Left lung (tissue), 10 donors: ENCODE data around the gene MIAT. TPM values are rescaled to one million over a fixed set of nuclear protein-coding genes. Genes with fewer than 3 reads are reported as not detected.
"Not testable (repeated sequence)": the region's sequence is repeated elsewhere in the genome, so short reads cannot be mapped to it uniquely, and the experiment has no call there.

ENCODE experiments used
- ATAC-seq: fragments of 200-7000 bp; cut with Tn5 transposase; one replicate; pipeline ENCODE4 v1.9.1; 2020; ENCODE audit warnings: moderate library complexity
- DNase-seq, 4 donors: peaks; one replicate each; pipeline ENCODE4 v3.0.0-alpha.2; 2013 to 2020
- H3K27ac ChIP-seq, 2 donors: fragments of 200-600 bp; sonication (generic) in 1 of 2; one replicate each; pipeline versions ENCODE4 v1.5.0 to v1.8.0; 2020 to 2021
- H3K27me3 ChIP-seq, 2 donors: fragments of 200-600 bp; sonication (generic) in 1 of 2; one replicate each; pipeline versions ENCODE4 v1.5.0 to v1.8.0; 2020 to 2021
- H3K36me3 ChIP-seq, 2 donors: fragments of 200-600 bp; sonication (generic) in 1 of 2; one replicate each; pipeline versions ENCODE4 v1.5.0 to v1.8.0; 2020 to 2021
- H3K4me1 ChIP-seq, 2 donors: fragments of 200-600 bp; one replicate each; pipeline ENCODE4 v1.8.0; 2021
- H3K4me3 ChIP-seq, 2 donors: fragments of 200-600 bp; sonication (generic) in 1 of 2; one replicate each; pipeline versions ENCODE4 v1.5.0 to v1.8.0; 2020 to 2021; ENCODE audit warnings: mild to moderate bottlenecking in 1 of 2
- H3K9me3 ChIP-seq, 2 donors: fragments of 200-600 bp; sonication (generic) in 1 of 2; one replicate each; pipeline versions ENCODE4 v1.5.0 to v1.8.0; 2020 to 2021
- CTCF ChIP-seq, 2 donors: fragments of 200-600 bp; sonication (generic) in 1 of 2; IDR thresholded peaks; one replicate each; pipeline versions ENCODE4 v1.5.0 to v1.8.0; 2021; ENCODE audit warnings: antibody characterized with exemption in 2 of 2
- intact Hi-C, 2 donors: fragments of 100-400 bp; cut with DNase I; formaldehyde crosslinking; loops; one replicate each; pipeline versions ENCODE4 v1.11.2 to v1.14.2; 2022
- polyA plus RNA-seq, 6 donors: library from polyadenylated mRNA; unstranded; fragments of 120-200 nt; gene quantifications; one replicate each; pipeline ENCODE4 v1.2.1, GENCODE V29; 2013; ENCODE audit not compliant: insufficient read length in 6 of 6
- total RNA-seq, 2 donors: library from RNA; stranded (reverse); fragmentation: NEBNext Ultra II Directional; extraction: Animal tissue kit (Norgen Biotek cat#: 25700); gene quantifications; one replicate each; pipeline ENCODE4 v1.2.1, GENCODE V29; 2021
- donor health status: DM: no; HTN: yes; CAD: no.
- donor health status: DM: no; HTN: no; CAD: no.

Gene MIAT
- total and polyA plus RNA-seq, 8 donors: 1.7 to 11.2 (median 2.8) TPM

- Histone ChIP-seq H3K27ac (no peak overlapping the region), H3K36me3 (peaks cover 0 to 35% of the 10 kb centered on the region in 2 donors), H3K4me1 (no peaks in the 10 kb centered on the region), H3K27me3 (no peaks in the 10 kb centered on the region), H3K4me3 (no peak overlapping the region), H3K9me3 (no peaks in the 10 kb centered on the region)
- DNase-seq (no peak), ATAC-seq (no peak)
- TF ChIP-seq CTCF (IDR thresholded peaks at IDR 0.05): no peak
- intact Hi-C loops: no loop called here
Observed at GRCh38 chr22:26697151-26697550, 39.8 kb downstream of the MIAT start.

- Histone ChIP-seq H3K27me3 (no peaks in the 10 kb centered on the region), H3K4me1 (no peaks in the 10 kb centered on the region), H3K36me3 (peaks cover 0 to 24% of the 10 kb centered on the region in 2 donors), H3K4me3 (no peak overlapping the region), H3K27ac (no peak overlapping the region), H3K9me3 (no peaks in the 10 kb centered on the region)
- no peak for ATAC-seq
- no peak for DNase-seq
- intact Hi-C loops: no loop called here
- TF ChIP-seq CTCF (IDR thresholded peaks at IDR 0.05): no peak
Observed at GRCh38 chr22:26700462-26700861, 43.1 kb downstream of the MIAT start.

- no peak overlapping the region for H3K27ac ChIP-seq
- no peak overlapping the region for H3K4me3 ChIP-seq
- no peaks in the 10 kb centered on the region for H3K27me3 ChIP-seq
- H3K36me3 ChIP-seq: peaks cover 0 to 24% of the 10 kb centered on the region in 2 donors
- H3K9me3 ChIP-seq: no peaks in the 10 kb centered on the region
- intact Hi-C loops: no loop called here
- DNase-seq (no peak), ATAC-seq (no peak)
- H3K4me1 ChIP-seq: no peaks in the 10 kb centered on the region
- no peak for TF ChIP-seq CTCF (IDR thresholded peaks at IDR 0.05)
Observed at GRCh38 chr22:26700886-26701285, 43.5 kb downstream of the MIAT start.

- H3K27me3 ChIP-seq: no peaks in the 10 kb centered on the region
- intact Hi-C loops: no loop called here
- peaks cover 0 to 24% of the 10 kb centered on the region in 2 donors for H3K36me3 ChIP-seq
- H3K4me1 ChIP-seq: no peaks in the 10 kb centered on the region
- H3K27ac ChIP-seq: no peak overlapping the region
- ATAC-seq: no peak
- H3K9me3 ChIP-seq: no peaks in the 10 kb centered on the region
- no peak overlapping the region for H3K4me3 ChIP-seq
- TF ChIP-seq CTCF (IDR thresholded peaks at IDR 0.05): no peak
- no peak for DNase-seq
Observed at GRCh38 chr22:26701323-26701722, 43.9 kb downstream of the MIAT start.

- H3K27ac ChIP-seq: no peak overlapping the region
Observed at GRCh38 chr22:26702906-26703830, 45.8 kb downstream of the MIAT start.

GRCh38 chr22:26705379-26705778 lies 48.0 kb downstream of the MIAT start:
- H3K27me3 ChIP-seq, H3K36me3 ChIP-seq, DNase-seq, ATAC-seq, H3K4me3 ChIP-seq, H3K27ac ChIP-seq, H3K4me1 ChIP-seq, intact Hi-C loops: not testable (repeated sequence)
- H3K9me3 ChIP-seq: peaks cover 0 to 11% of the 10 kb centered on the region in 2 donors

More at GRCh38 chr22:26702906-26703830, 45.8 kb downstream of the MIAT start:
- H3K9me3 ChIP-seq: peaks cover 0 to 11% of the 10 kb centered on the region in 2 donors
- no peaks in the 10 kb centered on the region for H3K27me3 ChIP-seq
- ATAC-seq (no peak), DNase-seq (no peak)
- H3K4me1 ChIP-seq: no peaks in the 10 kb centered on the region
- no peak overlapping the region for H3K4me3 ChIP-seq
- peaks cover 0 to 30% of the 10 kb centered on the region in 2 donors for H3K36me3 ChIP-seq
- no peak for TF ChIP-seq CTCF (IDR thresholded peaks at IDR 0.05)
- intact Hi-C loops: no loop called here
